GM21367 (cell line): ENCODE measurements around the gene ZBTB40.

ENCODE experiments used
- ATAC-seq: cut with Tn5 transposase; IDR thresholded peaks from one replicate; pipeline ENCODE4 v1.9.1; 2021; ENCODE audit not compliant: unreplicated experiment

Gene ZBTB40

DNA sequence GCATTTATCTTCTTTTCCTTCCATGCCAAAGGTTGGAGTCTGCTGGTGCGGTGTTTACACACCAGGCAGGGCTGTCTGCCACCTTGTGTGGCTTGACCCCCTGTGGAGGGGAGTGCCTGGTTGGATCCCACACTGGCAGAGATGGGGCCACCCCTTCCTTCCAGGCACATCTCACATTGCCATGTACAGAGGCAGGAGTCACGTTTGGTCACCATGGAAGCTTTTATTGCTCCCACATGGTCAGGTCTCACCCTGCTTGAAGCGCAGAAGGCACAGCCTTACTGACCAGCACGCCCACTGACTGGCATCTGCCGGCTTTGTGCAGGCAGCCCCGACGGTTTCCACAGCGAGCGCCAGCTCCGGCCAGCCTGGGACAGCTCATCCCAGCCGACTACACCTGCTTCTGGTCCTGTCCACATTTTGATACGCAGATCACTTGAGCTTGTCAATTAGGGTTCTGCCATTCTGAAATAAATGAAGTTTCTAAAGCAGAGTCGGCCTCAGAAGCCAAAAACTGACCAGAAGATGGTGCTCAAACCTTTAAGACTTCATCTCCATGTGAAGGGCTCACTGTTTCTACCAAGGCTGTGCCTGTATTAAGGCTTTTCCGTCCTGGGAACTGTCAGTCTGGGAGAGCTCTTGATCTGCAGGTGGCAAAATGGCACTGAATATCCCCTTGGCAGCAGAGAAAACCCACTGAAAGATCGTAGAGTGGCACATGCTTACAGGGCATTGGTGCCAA, 76.1 kb downstream of the ZBTB40 start:
- no peak for ATAC-seq

DNA sequence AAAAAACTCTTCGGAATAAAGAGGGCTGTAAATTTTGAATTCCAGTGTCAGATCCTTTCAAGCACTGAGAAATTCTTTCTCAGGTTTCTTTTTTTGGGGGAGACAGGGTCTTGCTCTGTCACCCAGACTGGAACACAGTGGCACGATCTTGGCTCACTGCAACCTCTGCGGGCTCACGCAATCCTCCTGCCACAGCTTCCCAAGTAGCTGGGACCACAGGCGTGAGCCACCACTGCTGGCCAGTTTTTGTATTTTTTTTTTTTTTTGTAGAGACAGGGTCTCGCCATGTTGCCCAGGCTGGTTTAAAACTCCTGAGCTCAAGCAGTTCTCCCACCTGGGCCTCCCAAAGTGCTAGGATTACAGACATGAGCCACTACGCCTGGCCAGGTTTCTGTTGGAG, 76.8 kb downstream of the ZBTB40 start:
- ATAC-seq, result no peak

DNA sequence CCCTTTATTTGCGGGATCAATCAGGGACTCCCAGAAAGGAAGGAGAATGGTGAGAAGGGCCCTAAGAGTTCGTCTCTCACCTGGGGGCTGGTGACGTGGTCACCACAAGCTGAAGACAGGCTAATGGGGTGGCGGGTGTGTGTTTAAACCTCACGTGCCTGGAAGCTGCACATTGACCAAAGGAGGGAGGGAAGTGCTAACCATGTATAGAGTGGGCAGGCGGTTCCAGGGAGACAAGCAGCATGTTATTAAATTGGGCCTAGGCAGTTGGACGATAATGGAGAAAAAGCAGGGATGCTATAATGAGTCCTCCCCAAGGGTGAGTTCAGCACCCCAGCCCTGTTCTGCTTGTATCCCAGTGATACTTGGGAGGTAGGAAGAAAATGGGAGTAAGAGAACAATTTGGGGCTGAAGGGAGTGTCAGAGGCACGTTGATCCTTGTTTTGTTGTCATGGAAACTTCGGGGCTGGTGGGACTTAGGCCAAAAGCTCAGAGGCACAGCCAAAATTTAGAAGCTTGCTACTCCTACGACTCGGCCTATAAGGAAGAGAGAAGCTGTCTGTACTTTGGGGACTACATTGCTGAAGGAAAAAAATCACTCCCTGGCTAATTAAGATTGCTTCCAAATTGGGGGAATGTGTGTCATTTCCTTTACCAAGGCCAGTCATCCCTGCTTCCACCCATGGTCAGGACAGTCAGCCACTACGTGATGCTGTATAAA, 78.4 kb downstream of the ZBTB40 start:
- no peak for ATAC-seq

DNA sequence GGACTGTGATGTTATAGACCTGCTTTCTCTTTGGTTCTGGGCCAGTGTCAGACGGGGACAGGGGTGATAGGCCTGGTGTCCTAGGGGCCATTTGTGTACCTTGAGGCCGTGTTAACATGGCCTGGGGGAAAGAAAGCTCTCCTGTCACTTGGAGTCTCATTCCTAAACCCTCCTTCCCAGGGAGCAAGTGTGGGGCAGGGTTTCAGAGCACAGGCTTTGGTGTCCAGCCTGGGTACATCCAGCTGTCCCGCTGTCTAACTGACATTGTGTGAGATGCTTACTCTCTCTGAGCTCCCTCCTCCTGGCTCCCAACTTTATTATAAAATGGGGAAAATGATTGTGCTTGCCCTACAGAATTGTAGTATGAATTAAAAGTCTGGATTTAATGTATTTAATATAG, 79.1 kb downstream of the ZBTB40 start:
- ATAC-seq, result no peak

DNA sequence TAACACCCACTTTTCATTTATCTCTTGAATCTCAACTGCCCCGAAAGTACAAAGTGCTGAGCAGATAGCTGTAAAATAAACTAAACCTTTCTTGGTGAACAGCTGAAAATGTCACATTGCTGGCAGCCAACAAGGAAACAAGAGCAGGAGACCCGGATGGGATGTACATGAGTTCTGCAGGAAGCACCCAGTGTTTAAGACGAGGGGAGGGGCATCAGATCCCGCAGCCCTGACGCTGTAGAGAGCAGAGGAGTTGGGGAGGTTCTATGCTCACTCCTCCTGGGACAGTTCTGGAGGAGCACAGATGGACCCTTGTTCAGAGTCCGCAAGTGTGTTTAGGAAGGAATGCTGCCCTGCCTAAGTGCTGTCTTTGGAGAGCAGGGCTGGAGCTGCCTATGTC, 79.6 kb downstream of the ZBTB40 start:
- ATAC-seq, result no peak

DNA sequence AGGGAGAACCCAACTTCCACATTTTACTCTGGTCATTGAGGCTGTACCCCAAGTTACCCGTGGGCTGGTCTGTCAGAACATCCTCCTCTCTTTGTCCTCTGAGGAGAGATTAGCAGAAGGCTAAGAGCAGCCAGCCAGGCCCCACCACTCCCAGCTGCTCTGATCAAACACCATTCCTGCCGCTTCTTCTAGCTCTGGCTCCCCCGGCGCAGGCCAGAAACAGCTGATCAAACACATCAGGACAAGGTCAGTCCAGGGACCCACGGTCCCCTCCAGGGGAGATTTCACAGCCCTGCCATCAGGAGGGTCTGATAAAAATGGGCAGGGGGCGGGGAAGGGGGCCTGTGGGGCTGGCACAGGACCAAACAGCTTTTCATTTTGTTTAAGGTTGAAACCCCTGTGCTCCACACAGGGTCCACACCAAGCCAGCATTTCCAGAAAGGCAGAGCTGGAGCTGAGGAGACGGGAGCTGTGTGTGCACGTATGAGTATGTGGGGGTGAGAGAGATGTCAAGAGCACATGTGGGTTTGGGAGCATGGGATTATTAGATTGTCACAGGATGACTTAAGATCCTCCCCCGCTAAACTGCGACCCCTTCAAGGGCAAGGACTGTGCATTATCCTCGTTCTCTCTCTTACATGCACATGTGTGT, 81.7 kb downstream of the ZBTB40 start:
- no peak for ATAC-seq

DNA sequence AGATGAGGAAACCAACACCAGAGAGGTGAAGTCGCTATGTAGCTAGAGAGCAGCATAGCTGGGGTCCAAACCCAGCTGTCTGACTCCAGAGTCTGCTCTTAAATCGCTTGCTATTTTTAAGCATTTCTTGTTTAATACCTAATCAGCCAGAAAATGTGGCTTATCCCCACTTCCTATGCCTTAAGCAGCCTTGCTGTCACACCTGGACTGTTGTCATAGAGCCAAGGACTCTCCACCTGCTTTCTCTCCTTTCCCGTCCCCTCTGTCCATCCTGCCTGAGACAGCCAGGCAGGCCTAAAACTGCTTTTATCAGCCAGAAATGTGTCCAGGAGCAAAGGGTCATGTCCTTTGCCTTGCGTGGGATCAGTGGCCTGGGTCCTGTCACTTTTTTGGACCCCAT, 83.3 kb downstream of the ZBTB40 start:
- ATAC-seq, result no peak

DNA sequence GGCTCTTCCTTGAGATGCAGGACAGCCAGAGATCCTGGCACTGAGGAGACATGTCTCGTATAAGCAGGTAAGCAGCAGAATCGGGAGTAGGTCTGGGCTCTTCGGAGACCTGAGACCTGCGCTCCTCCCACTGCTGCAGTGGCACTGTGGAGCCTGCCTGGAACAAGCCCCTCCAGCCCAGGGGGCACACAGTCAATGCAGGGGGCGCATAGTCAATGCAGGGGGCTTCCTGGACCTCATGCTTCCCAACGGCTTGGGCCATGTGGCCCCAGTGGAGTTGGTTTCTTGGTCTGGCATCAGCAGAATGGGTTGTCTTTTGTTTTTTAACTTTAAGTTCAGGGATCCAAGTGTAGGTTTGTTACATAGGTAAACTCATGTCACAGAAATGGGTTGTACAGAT, 83.7 kb downstream of the ZBTB40 start:
- ATAC-seq, result no peak

DNA sequence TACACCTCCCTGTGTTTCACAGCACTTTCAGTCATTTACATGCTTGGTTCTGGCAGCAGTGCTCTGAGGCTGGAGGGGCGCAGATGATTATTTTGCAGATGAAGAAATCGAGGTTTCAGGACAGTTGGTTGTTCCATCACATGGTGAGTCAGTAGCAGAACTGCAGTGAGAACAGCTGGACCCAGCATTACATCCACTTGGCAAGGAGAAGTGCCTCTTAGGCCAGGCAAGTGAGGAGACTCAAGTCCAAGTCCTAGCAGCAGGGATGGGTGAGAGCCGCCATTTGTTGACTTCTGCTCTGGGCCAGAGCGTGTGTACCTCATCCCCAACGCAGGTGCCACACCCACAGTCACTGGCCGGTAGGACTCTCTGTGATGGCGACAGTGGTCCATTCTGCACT, 84.9 kb downstream of the ZBTB40 start:
- no peak for ATAC-seq

DNA sequence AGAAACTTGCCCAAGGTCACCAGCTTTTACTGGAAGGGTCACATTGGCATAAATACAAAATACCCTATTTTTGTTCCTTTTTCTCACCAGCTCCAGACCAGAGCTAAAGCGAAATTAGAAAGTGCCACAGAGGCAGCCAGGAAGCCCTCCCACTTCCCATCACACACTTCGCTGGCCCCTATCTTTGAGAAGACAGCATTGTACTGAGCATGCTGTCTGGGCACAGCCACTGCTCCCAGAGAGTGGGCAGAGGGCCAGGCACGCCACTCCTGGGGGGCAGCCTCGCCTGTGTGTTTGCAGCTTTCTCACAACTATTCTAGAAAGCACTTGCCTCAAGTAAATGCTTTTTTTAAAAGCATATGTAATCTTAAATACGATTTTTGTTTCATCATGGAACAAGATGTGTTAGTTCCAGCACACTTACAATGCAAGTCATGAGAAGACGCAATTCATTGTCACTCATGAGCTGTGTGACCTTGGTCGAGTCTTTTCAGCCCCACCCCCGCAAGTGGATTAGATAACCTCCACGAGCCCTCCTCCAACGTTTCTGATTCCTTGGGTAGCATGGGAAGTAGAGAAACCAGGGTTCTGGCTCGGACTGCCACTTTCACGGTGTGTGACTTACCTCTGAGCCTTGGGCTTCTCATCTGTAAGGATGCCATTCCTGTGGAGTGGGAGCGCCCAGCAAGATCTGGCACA, 85.9 kb downstream of the ZBTB40 start:
- ATAC-seq, result no peak

DNA sequence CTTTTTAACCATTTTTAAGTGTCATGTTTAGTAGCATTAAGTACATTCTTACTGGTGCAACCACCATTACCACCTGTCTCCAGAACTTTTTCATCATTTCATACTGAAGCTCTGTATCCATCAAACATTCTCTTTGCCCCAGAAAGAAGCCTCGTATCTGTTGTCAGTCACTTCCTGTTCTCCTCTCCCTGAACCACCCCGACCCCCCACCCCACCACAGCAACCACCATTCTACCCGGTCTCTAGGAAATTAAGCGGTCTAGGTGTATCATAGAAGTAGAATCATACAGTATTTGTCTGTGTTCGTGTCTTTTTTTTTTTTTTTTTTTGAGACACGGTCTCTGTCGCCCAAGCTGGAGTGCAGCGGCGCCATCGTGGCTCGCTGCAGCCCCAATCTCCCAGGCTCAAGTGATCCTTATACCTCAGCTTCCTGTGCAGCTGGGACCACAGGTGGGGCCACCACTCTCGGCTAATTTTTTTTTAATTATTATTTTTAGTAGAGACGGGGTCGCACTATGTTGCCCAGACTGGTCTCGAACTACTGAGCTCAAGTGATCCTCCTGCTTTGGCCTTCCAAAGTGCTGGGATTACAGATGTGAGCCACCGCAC, 88.0 kb downstream of the ZBTB40 start:
- no peak for ATAC-seq

DNA sequence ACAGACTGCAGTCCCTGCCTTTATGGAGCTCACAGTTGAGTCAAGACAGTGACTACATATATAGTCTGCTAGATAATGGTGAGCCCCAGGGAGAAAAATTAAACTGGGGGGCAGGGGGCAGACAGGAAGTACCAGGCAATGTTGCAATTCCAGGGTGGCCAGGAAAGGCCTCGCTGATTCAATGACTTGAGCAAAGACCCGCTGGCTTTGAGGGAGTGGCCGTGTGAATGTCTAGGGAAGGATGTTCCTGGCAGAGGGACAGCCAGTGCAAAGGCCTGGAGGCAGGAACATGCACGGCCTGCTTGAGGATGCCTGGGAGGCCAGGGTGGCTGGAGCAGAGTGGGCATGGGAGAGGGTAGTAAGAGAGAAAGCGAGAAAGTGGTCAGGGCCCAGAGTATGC, 88.7 kb downstream of the ZBTB40 start:
- ATAC-seq, result no peak

DNA sequence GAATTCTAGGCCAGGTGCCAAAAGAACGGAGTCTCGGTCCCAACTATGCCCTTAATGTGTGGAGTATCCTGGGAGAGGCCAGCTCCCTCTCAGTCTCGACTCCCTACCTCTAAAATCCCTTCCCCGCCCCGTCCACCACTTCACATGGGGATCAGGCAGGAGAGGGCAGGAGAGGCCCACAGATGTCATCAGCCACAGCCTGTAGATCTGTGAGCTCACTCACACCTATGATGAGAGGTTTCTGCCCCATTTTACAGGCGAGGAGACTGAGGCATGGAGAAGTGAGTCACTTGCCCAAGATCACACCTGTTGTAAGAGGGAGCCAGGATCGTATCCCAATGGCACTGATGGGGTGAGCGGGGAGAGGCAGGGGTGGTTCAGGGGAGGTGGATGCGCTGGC, 91.2 kb downstream of the ZBTB40 start:
- ATAC-seq, result no peak

DNA sequence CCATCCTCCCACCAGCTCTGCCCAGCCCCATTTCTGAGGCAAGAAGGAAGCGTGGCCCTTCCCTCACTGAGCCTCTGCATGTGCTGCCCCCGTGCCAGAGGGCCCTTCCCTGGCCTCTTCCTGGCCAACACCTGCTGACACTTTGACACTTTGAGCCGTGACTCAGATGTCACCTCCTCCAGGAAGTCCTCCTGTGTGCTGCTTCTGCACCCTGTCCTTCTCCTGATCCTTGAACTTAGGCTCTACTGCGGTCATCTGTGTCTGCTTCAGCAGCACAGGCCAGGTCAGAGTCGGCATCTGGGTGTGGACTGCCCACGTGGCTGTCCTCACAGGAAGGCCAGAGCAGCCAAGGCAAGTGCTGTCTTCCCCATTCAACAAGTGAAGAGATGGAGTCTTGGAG, 92.0 kb downstream of the ZBTB40 start:
- no peak for ATAC-seq

DNA sequence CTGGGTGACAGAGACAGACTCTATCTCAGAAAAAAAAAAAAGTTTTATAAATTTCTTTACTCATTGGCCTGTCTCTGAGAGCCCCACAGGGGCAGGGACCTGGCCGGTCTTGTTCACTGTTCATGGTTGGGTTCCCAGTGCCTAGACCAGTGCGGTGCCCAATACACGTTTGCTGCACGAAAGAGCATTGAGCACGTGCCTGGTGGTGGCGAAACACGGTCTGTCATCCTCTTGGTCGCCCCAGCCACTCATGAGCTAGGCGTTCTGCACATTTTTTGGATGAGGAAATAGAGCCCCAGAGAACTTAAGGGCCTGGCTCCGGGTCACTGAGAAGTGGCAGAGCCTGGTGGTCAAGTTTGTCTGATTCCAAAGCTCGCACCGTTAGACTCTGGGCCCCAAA, 93.0 kb downstream of the ZBTB40 start:
- ATAC-seq, result no peak

DNA sequence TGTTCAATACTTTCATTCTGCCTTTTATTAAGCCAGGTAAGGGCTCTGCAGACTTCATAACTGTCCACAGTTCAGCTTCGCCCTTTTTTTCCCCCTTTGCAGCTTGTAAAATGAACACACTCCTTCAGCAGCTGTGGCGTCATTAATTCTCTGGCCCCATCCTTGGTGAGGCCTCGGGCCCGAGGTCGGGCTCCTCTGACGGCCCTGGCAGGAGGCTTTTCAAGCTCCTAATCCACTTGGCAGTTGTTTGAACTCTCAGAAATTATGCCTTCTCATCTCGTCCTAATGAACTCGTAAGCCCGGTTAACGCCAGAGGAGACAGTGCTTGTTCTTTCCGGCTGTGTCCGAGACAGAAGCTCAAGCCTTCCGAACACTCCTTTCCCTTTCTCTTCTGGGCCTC, 93.5 kb downstream of the ZBTB40 start:
- no peak for ATAC-seq

DNA sequence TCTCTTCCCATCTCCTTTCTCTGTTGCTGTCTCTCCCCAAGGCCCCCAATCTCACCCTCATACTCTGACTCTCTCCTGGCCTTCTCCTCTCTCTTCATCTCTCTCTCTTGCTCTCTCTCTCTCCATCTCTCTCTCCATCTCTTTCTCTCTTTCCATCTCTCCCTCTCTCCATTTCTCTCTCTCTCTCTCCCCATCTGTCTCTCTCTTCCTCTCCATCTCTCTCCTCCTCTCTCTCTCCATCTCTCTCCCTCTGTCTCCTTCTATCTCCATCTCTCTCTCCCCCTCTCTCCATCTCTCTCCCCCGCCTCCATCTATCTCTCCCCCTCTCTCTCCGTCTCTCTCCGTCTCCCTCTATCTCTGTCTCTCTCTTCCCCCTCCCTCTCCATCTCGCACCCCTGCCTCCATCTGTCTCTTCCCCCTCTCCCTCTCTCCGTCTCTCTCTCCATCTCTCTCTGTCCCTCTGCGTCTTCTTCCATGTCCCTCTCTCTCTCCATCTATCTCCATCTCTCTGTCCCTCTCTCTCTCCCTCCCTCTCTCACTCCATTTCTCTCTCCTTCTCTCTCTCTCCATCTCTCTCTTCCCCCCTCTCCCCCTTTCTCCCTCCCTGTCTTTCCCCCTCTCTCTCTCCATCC, 95.7 kb downstream of the ZBTB40 start:
- ATAC-seq, result no peak

DNA sequence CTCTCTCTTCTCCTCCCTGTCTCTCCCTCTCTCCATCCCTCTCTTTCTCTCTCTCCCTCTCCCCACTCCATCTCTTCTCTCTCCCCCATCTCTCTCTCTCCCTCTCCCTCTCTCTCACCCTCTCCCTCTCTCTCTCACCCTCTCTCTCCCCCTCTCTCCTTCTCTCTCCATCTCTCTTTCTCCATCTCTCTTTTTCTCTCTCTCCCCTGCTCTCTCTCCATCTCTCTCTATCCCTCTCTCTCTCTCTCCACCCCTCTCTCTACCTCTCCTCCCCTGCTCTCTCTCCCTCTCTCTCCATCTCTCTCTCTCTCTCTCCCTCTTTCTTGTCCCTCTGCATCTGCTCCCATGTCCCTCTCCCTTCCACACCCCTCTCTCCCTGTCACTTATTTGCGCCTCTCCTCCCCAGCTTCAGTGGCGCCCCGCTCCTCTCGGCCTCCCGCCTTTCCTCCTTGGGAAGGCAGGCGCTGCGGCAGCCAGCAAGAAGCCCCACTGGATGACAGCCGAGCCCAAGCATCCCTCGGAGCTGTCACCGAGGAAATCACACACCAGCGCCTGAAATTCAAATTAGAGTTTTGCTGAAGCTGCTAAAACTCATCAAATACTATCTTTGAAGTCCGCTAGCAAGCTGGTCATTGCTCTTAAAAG, 96.3 kb downstream of the ZBTB40 start:
- ATAC-seq, result no peak

DNA sequence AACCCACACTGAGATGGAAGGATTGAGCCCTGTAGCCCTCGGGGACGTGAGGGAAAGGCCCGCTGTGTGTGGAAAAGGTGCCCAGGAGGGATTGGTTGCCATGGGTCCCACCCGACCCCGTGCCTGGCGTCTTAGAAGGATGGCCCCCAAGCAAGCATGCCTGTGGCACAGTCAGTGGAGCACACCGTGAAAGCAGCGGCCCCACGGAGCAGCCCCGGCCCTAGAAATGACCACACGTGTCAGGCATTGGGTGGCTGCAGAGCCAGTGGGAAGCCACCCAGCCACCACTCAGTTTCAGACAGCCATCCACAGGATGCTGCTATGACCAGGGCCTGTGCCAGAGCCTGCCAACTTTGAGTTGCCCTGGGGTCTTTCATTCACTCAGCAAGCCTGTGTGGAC, 98.4 kb downstream of the ZBTB40 start:
- no peak for ATAC-seq

DNA sequence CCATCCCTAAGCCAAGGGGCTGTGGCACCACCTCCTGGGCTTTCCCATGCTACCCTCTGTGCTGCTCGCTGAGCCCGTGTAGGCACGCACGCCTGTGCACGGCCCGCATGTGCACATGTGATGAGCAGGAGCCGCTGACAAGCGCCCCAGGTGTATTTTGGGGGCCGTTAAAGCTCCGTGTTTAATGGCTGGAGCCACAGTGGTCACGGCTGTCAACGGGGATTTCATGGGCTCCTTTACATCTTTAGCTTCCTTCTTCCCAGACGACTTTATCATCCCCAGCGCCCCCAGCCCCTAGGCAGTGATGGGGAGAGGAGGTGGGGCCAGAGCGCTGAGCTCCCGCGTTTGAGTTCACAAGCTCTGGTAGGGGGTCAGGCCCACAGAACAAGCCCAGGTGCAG, 99.9 kb downstream of the ZBTB40 start:
- no peak for ATAC-seq
